Colon (tissue), 2 donors: ENCODE measurements around the gene MASP1.

Experiments
- FAIRE-seq: peaks from 2 replicates; lab custom pipeline; 2012; peaks lifted over from hg19 to GRCh38; lab: Jason Lieb, UNC
- donor health status: control.
- donor health status: control.

The MASP1 gene

GRCh38 chr3:187293516-187294430, 2.2 kb upstream of the MASP1 start:
- FAIRE-seq: no peak

- FAIRE-seq: no peak
Measured at GRCh38 chr3:187292631-187293515, 1.3 kb upstream of the MASP1 start.

GRCh38 chr3:187292181-187292580, 644 bp upstream of the MASP1 start:
- FAIRE-seq: no peak

- FAIRE-seq: no peak
Measured at GRCh38 chr3:187291001-187291511, 481 bp downstream of the MASP1 start.

GRCh38 chr3:187290503-187290902, 1.0 kb downstream of the MASP1 start:
- no peak for FAIRE-seq

GRCh38 chr3:187288855-187289605, 2.5 kb downstream of the MASP1 start:
- FAIRE-seq: no peak

GRCh38 chr3:187288131-187288854, 3.2 kb downstream of the MASP1 start:
- FAIRE-seq: no peak

GRCh38 chr3:187287256-187287655, 4.3 kb downstream of the MASP1 start:
- no peak for FAIRE-seq

GRCh38 chr3:187286467-187287059, 5.0 kb downstream of the MASP1 start:
- no peak for FAIRE-seq

- no peak for FAIRE-seq
Measured at GRCh38 chr3:187281191-187281714, 10.3 kb downstream of the MASP1 start.

GRCh38 chr3:187280644-187281043, 10.9 kb downstream of the MASP1 start:
- no peak for FAIRE-seq

GRCh38 chr3:187277129-187277462, 14.4 kb downstream of the MASP1 start:
- FAIRE-seq: no peak

GRCh38 chr3:187276397-187277128, 15.0 kb downstream of the MASP1 start:
- no peak for FAIRE-seq

- FAIRE-seq: no peak
Measured at GRCh38 chr3:187274977-187275338, 16.6 kb downstream of the MASP1 start.

- FAIRE-seq: no peak
Measured at GRCh38 chr3:187274315-187274976, 17.1 kb downstream of the MASP1 start.

- no peak for FAIRE-seq
Measured at GRCh38 chr3:187271582-187271981, 20.0 kb downstream of the MASP1 start.

- FAIRE-seq: no peak
Measured at GRCh38 chr3:187269486-187269885, 22.1 kb downstream of the MASP1 start.

- FAIRE-seq: no peak
Measured at GRCh38 chr3:187267306-187267705, 24.2 kb downstream of the MASP1 start.

GRCh38 chr3:187266691-187267090, 24.8 kb downstream of the MASP1 start:
- no peak for FAIRE-seq
